Kidney (tissue), 14 donors: ENCODE results near the gene CTTNBP2NL. TPM values are rescaled to one million over a fixed set of nuclear protein-coding genes. Genes with fewer than 3 reads are reported as not detected.
"Not testable (repeated sequence)": the region's sequence is repeated elsewhere in the genome, so short reads cannot be mapped to it uniquely, and the experiment has no call there.

ENCODE experiments used
- DNase-seq, 5 donors: peaks; one replicate each; pipeline ENCODE4 v3.0.0-alpha.2; 2013 to 2020
- FAIRE-seq: peaks from 2 replicates; lab custom pipeline; 2012; peaks lifted over from hg19 to GRCh38; lab: Jason Lieb, UNC
- H3K27ac ChIP-seq, 2 donors: one replicate each; pipeline ENCODE4 v1.7.0; 2013; ENCODE audit warnings: low read depth in 2 of 2, low read length in 2 of 2, inconsistent platforms in 1 of 2
- H3K27me3 ChIP-seq: one replicate; pipeline ENCODE4 v1.7.1; 2013; ENCODE audit warnings: low read length, inconsistent platforms; ENCODE audit not compliant: control insufficient read depth, insufficient read depth
- H3K36me3 ChIP-seq, 3 donors: one replicate each; pipeline versions ENCODE4 v1.7.0 to v1.7.1; 2013; ENCODE audit warnings: low read length in 3 of 3, control low read depth in 1 of 3, inconsistent platforms in 1 of 3; ENCODE audit not compliant: insufficient read depth in 3 of 3, control insufficient read depth in 2 of 3
- H3K4me1 ChIP-seq, 3 donors: one replicate each; pipeline versions ENCODE4 v1.7.0 to v1.7.1; 2013; ENCODE audit warnings: low read length in 3 of 3, inconsistent platforms in 1 of 3, low read depth in 1 of 3; ENCODE audit not compliant: control insufficient read depth in 2 of 3, insufficient read depth in 2 of 3
- H3K4me3 ChIP-seq, 3 donors: one replicate each; pipeline versions ENCODE4 v1.7.0 to v1.8.1; 2013; ENCODE audit warnings: low read length in 3 of 3, control low read depth in 1 of 3, inconsistent platforms in 1 of 3
- H3K9ac ChIP-seq, 3 donors: one replicate each; pipeline versions ENCODE4 v1.7.0 to v1.7.1; 2013; ENCODE audit warnings: low read length in 3 of 3, control low read depth in 1 of 3, inconsistent platforms in 1 of 3
- H3K9me3 ChIP-seq, 3 donors: one replicate each; pipeline versions ENCODE4 v1.7.0 to v1.7.1; 2013; ENCODE audit warnings: low read length in 3 of 3, control low read depth in 1 of 3, inconsistent platforms in 1 of 3; ENCODE audit not compliant: control insufficient read depth in 2 of 3, insufficient read depth in 1 of 3
- intact Hi-C: fragments of 100-400 bp; cut with DNase I; formaldehyde crosslinking; loops from one replicate; pipeline ENCODE4 v1.11.1; 2022
- polyA plus RNA-seq: library from polyadenylated mRNA; stranded (reverse); fragments of 350-450 nt; fragmentation: Illumina TruSeq; extraction: RNeasy Lipid Tissue Mini Kit (QIAGEN cat#74804); gene quantifications from one replicate; pipeline ENCODE4 v1.2.3, GENCODE V29; 2014; ENCODE audit warnings: low read depth, low replicate concordance; ENCODE audit not compliant: insufficient read depth
- total RNA-seq: library from RNA; stranded (reverse); fragmentation: NEBNext Ultra II Directional; extraction: Animal tissue kit (Norgen Biotek cat#: 25700); gene quantifications from one replicate; pipeline ENCODE4 v1.2.1, GENCODE V29; 2021
- TF ChIP-seq, protein P1 (sequence below): IDR thresholded peaks from 3 replicates; pipeline ENCODE4 v1.5.1; 2012; ENCODE audit warnings: mild to moderate bottlenecking, moderate library complexity, borderline replicate concordance; ENCODE audit not compliant: insufficient read depth; ENCODE audit errors: extremely low read depth
- donor health status: control.
- donor health status: control.
- donor health status: control.
- donor health status: control.
- donor health status: control.
- donor health status: DM: yes; HTN: yes; CAD: no.
- donor health status: Normal renal cell carcinoma (clear cell type).

Gene CTTNBP2NL
- total and polyA plus RNA-seq, 2 donors from 2014 or later = 6.7 to 65.4 TPM

DNA sequence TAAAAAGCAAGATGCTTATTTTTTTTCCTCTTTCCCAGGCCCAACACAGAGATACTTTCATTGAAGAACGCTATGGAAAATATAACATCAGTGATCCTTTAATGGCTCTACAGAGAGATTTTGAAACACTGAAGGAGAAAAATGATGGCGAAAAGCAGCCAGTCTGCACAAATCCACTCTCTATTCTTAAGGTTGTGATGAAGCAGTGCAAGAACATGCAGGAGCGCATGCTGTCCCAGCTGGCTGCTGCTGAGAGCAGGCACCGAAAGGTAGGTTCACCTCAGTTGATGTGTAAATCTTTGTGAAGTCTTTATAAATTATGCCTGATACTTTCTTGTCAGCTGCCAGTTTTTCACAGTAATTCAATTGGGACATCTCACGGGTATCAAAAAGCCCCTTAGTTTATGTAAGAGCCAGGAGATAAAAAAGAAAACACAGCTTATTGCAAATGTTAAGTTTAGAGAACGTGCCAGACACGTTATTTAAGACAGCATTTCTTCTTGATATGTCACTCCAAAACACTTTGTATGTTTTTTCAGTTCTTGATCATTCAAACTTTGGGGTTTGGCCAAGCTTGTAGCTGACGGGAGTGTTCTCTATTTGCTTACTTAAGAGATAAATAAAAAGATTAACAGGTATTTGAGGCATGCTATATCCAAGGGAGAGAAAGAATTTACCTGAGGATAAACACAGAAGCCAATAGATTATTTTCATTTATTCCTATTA, 53.1 kb downstream of the CTTNBP2NL start:
- H3K4me3 ChIP-seq = no peak overlapping the region
- no peak overlapping the region for H3K9ac ChIP-seq
- no peak overlapping the region for H3K27ac ChIP-seq
- H3K9me3 ChIP-seq = no peaks in the 10 kb centered on the region
- H3K4me1 ChIP-seq = no peaks in the 10 kb centered on the region
- FAIRE-seq (no peak), DNase-seq (no peak)
- intact Hi-C loops = no loop called here
- H3K27me3 ChIP-seq = no peaks in the 10 kb centered on the region
- peaks cover 0 to 2% (median 0%) of the 10 kb centered on the region in 3 donors for H3K36me3 ChIP-seq
- TF ChIP-seq, protein P1, sequence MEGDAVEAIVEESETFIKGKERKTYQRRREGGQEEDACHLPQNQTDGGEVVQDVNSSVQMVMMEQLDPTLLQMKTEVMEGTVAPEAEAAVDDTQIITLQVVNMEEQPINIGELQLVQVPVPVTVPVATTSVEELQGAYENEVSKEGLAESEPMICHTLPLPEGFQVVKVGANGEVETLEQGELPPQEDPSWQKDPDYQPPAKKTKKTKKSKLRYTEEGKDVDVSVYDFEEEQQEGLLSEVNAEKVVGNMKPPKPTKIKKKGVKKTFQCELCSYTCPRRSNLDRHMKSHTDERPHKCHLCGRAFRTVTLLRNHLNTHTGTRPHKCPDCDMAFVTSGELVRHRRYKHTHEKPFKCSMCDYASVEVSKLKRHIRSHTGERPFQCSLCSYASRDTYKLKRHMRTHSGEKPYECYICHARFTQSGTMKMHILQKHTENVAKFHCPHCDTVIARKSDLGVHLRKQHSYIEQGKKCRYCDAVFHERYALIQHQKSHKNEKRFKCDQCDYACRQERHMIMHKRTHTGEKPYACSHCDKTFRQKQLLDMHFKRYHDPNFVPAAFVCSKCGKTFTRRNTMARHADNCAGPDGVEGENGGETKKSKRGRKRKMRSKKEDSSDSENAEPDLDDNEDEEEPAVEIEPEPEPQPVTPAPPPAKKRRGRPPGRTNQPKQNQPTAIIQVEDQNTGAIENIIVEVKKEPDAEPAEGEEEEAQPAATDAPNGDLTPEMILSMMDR = no peak

DNA sequence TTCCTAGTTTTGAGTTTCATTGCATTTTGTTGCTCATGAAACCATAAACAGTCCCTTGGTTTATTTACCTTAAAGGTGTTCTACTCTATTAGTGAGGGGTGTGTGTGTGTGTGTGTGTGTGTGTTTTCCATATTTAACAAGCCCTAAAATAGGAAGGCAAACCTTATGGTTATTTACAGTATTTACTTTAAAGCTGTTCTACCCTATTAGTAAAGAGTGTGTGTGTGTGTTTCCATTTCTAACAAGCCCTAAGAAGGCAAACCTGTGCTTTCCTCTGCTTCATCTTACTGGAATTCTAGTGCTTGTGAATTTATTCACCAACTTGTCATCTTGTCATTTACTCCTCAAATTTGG, 53.6 kb downstream of the CTTNBP2NL start:
- Histone ChIP-seq H3K9ac (no peak overlapping the region), H3K4me1 (no peaks in the 10 kb centered on the region), H3K36me3 (peaks cover 0 to 4% (median 3%) of the 10 kb centered on the region in 3 donors), H3K4me3 (no peak overlapping the region), H3K27me3 (no peaks in the 10 kb centered on the region), H3K9me3 (no peaks in the 10 kb centered on the region), H3K27ac (no peak overlapping the region)
- intact Hi-C loops = no loop called here
- FAIRE-seq (no peak), DNase-seq (no peak)
- TF ChIP-seq, protein P1 = no peak

DNA sequence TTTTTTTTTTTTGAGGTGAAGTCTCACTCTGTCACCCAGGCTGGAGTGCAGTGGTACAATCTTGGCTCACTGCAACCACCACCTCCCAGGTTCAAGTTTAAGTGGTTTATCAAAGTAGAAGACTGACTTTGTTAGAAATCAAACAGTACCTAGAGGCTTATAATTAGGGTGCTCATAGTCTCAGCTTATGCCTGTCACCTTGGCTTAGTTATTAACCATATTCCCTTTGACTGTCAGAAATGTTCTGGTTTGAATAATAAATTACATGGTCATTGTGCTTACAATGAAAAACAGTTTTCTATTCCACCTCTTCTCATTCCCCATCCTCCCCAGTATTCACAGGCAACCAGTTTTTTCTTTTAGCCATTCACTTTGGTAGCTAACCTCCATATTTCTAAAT, 54.8 kb downstream of the CTTNBP2NL start:
- intact Hi-C loops = no loop called here
- H3K4me3 ChIP-seq = no peak overlapping the region
- no peaks in the 10 kb centered on the region for H3K4me1 ChIP-seq
- TF ChIP-seq, protein P1 = no peak
- H3K36me3 ChIP-seq = peaks cover 0 to 14% (median 11%) of the 10 kb centered on the region in 3 donors
- FAIRE-seq = no peak
- H3K27me3 ChIP-seq = no peaks in the 10 kb centered on the region
- H3K9ac ChIP-seq = no peak overlapping the region
- no peaks in the 10 kb centered on the region for H3K9me3 ChIP-seq
- no peak for DNase-seq
- H3K27ac ChIP-seq = no peak overlapping the region

DNA sequence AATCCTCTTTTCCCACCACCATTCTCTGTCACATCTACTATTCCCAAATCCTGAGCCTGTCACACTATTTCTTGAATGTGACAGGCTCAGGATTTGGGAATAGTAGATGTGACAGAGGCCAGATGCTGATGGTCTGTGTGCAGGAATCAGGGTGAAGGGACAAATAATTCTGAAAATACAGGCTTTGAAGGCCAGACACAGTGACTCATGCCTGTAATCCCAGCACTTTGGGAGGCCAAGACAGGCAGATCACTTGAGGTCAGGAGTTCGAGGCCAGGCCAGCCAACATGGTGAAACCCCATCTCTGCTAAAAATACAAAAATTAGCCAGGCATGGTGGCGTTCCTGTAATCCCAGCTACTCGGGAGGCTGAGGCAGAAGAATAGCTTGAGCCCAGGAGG, 55.3 kb downstream of the CTTNBP2NL start:
- FAIRE-seq, H3K9me3 ChIP-seq, H3K27me3 ChIP-seq, intact Hi-C loops, H3K27ac ChIP-seq, H3K4me1 ChIP-seq, H3K9ac ChIP-seq, DNase-seq, H3K4me3 ChIP-seq: not testable (repeated sequence)
- peaks cover 0 to 17% (median 16%) of the 10 kb centered on the region in 3 donors for H3K36me3 ChIP-seq
